GM23338 (cell line): ENCODE data around the gene ZDHHC17. TPM values are rescaled to one million over a fixed set of nuclear protein-coding genes. Genes with fewer than 3 reads are reported as not detected.

ENCODE experiments used
- ATAC-seq: fragments of 200-7000 bp; cut with Tn5 transposase; 3 replicates; pipeline ENCODE4 v1.9.1; 2020
- DNase-seq: peaks from one replicate; pipeline ENCODE4 v3.0.0-alpha.2; 2015; ENCODE audit warnings: low spot score
- H2AFZ ChIP-seq: fragments of 200-600 bp; sonication (generic); 2 replicates; pipeline ENCODE4 v1.8.0; 2016; ENCODE audit warnings: antibody characterized with exemption, mild to moderate bottlenecking, moderate library complexity
- H3F3A ChIP-seq: fragments of 200-600 bp; sonication (generic); replicated peaks from 2 replicates; pipeline ENCODE4 v1.8.0; 2017; ENCODE audit warnings: antibody characterized with exemption, mixed run types, low read depth
- H3K27ac ChIP-seq: fragments of 200-600 bp; sonication (generic); 2 replicates; pipeline ENCODE4 v1.6.1; 2016; ENCODE audit warnings: low read depth
- H3K27me3 ChIP-seq: fragments of 200-600 bp; sonication (generic); 2 replicates; pipeline ENCODE4 v1.8.0; 2016; ENCODE audit warnings: mild to moderate bottlenecking, mixed run types, moderate library complexity; ENCODE audit not compliant: insufficient read depth
- H3K36me3 ChIP-seq: fragments of 200-600 bp; sonication (generic); 2 replicates; pipeline ENCODE4 v1.8.0; 2016; ENCODE audit warnings: mild to moderate bottlenecking; ENCODE audit not compliant: insufficient read depth
- H3K4me1 ChIP-seq: fragments of 200-600 bp; sonication (generic); 2 replicates; pipeline ENCODE4 v1.8.0; 2016; ENCODE audit warnings: mild to moderate bottlenecking, moderate library complexity; ENCODE audit not compliant: insufficient read depth
- H3K4me2 ChIP-seq: fragments of 200-600 bp; sonication (generic); 2 replicates; pipeline ENCODE4 v1.7.1; 2017; ENCODE audit warnings: mixed run types
- H3K4me3 ChIP-seq: fragments of 200-600 bp; sonication (generic); 2 replicates; pipeline ENCODE4 v1.6.1; 2016; ENCODE audit warnings: mixed run types
- H3K79me2 ChIP-seq: fragments of 200-600 bp; sonication (generic); replicated peaks from 2 replicates; pipeline ENCODE4 v1.8.0; 2017; ENCODE audit warnings: mild to moderate bottlenecking; ENCODE audit not compliant: insufficient read depth
- H3K9me2 ChIP-seq: fragments of 200-600 bp; sonication (generic); 2 replicates; pipeline ENCODE4 v1.8.0; 2017; ENCODE audit not compliant: insufficient read depth
- H4K20me1 ChIP-seq: fragments of 200-600 bp; sonication (generic); replicated peaks from 2 replicates; pipeline ENCODE4 v1.8.0; 2017; ENCODE audit warnings: mild to moderate bottlenecking; ENCODE audit not compliant: insufficient read depth
- H3K27ac Mint-ChIP-seq: 2 replicates; pipeline ENCODE4 v1.8.0; 2020; ENCODE audit warnings: inconsistent platforms, mild to moderate bottlenecking, moderate library complexity, mixed read lengths
- H3K27me3 Mint-ChIP-seq: 3 replicates; pipeline ENCODE4 v1.8.0; 2022; ENCODE audit warnings: low read depth, mild to moderate bottlenecking, moderate library complexity, mixed read lengths, inconsistent platforms; ENCODE audit not compliant: insufficient read depth, poor library complexity
- H3K36me3 Mint-ChIP-seq: 3 replicates; pipeline ENCODE4 v1.8.0; 2021; ENCODE audit warnings: low read depth, mild to moderate bottlenecking, inconsistent platforms, moderate library complexity, mixed read lengths
- H3K4me1 Mint-ChIP-seq: 3 replicates; pipeline ENCODE4 v1.8.0; 2020; ENCODE audit warnings: mild to moderate bottlenecking, inconsistent platforms, mixed read lengths
- H3K4me3 Mint-ChIP-seq: 3 replicates; pipeline ENCODE4 v1.8.0; 2021; ENCODE audit warnings: moderate library complexity, mild to moderate bottlenecking, inconsistent platforms, mixed read lengths
- H3K9me3 Mint-ChIP-seq: 3 replicates; pipeline ENCODE4 v1.8.0; 2020; ENCODE audit warnings: moderate library complexity, mild to moderate bottlenecking, inconsistent platforms, mixed read lengths
- CREB1 ChIP-seq: fragments of 250-450 bp; sonication (Bioruptor Pico); IDR thresholded peaks from 2 replicates; pipeline ENCODE4 v1.5.0; 2020; ENCODE audit warnings: low read depth, mild to moderate bottlenecking, moderate library complexity
- CTCF ChIP-seq, 2 experiments: fragments of 200-600 bp in 1 of 2; sonication (generic) in 1 of 2; conservative IDR thresholded peaks; 2 replicates each; pipeline versions ENCODE4 v1.5.1 to v1.6.1; 2016 to 2017; ENCODE audit warnings: antibody characterized with exemption in 2 of 2, low read depth in 2 of 2, mild to moderate bottlenecking in 2 of 2, moderate library complexity in 1 of 2
- ETS1 ChIP-seq: IDR thresholded peaks from 2 replicates; pipeline ENCODE4 v1.6.1; 2016; ENCODE audit warnings: antibody characterized with exemption
- EZH2 ChIP-seq: fragments of 200-600 bp; sonication (generic); IDR thresholded peaks from one replicate; pipeline ENCODE4 v1.8.0; 2017; ENCODE audit warnings: antibody characterized with exemption, mild to moderate bottlenecking, low read depth; ENCODE audit not compliant: unreplicated experiment
- EZH2phosphoT487 ChIP-seq: fragments of 200-600 bp; sonication (generic); IDR thresholded peaks from one replicate; pipeline ENCODE4 v1.8.1; 2018; ENCODE audit warnings: antibody characterized with exemption; ENCODE audit not compliant: unreplicated experiment
- JUNB ChIP-seq: IDR thresholded peaks from one replicate; pipeline ENCODE4 v1.6.1; 2016; ENCODE audit warnings: antibody characterized with exemption; ENCODE audit not compliant: unreplicated experiment
- POLR2AphosphoS5 ChIP-seq: IDR thresholded peaks from 2 replicates; pipeline ENCODE4 v1.6.1; 2016; ENCODE audit warnings: antibody characterized with exemption, low read depth
- STAT1 ChIP-seq: IDR thresholded peaks from one replicate; pipeline ENCODE4 v1.6.1; 2016; ENCODE audit warnings: antibody characterized with exemption; ENCODE audit not compliant: unreplicated experiment
- ZNF114 ChIP-seq: fragments of 250-450 bp; sonication (Bioruptor Pico); IDR thresholded peaks from 2 replicates; pipeline ENCODE4 v1.5.0; 2020; ENCODE audit warnings: mild to moderate bottlenecking, moderate library complexity
- ZNF462 ChIP-seq: fragments of 250-450 bp; sonication (Bioruptor Pico); IDR thresholded peaks from 2 replicates; pipeline ENCODE4 v1.5.0; 2020; ENCODE audit warnings: mild to moderate bottlenecking, moderate library complexity
- polyA plus RNA-seq: library from polyadenylated mRNA; unstranded; fragments of >200 nt; fragmentation: Nextera tagmentation; extraction: Ambion mirVana; gene quantifications from 2 replicates; pipeline ENCODE4 v1.2.1, GENCODE V29; 2016
- total RNA-seq: library from RNA; depleted of rRNA; stranded (reverse); fragments of >200 nt; shearing (Covaris generic); gene quantifications from 2 replicates; pipeline ENCODE4 v1.2.3, GENCODE V29; 2014

Gene ZDHHC17
- total and polyA plus RNA-seq, 2 experiments from 2014 or later = 15.7 to 43.5 TPM

- peaks cover 7% of the 10 kb centered on the region; the same call in 1 of the 2 replicates for H3F3A ChIP-seq
- Mint-ChIP-seq H3K4me1 (peaks cover 33% of the 10 kb centered on the region), H3K36me3 (no peaks in the 10 kb centered on the region), H3K27me3 (peaks cover 11% of the 10 kb centered on the region), H3K4me3 (peak overlapping the region; percentile 96), H3K9me3 (no peaks in the 10 kb centered on the region), H3K27ac (peak overlapping the region; percentile 98)
- H3K4me3 ChIP-seq = peak overlapping the region; percentile 89
- no peaks in the 10 kb centered on the region for H3K9me2 ChIP-seq
- peaks cover 10% of the 10 kb centered on the region; the same call in 1 of the 2 replicates for H3K4me1 ChIP-seq
- peak overlapping the region; percentile 94 for H3K27ac ChIP-seq
- TF ChIP-seq EZH2phosphoT487 (no peak), STAT1 (no peak), CTCF (conservative IDR thresholded peaks at IDR 0.05; ENCODE audit: low read depth in 2 of 2) (no peak), EZH2 (no peak), POLR2AphosphoS5 (no peak), CREB1 (no peak), ETS1 (no peak)
- peak overlapping the region; percentile 95; the same call in 1 of the 2 replicates for H2AFZ ChIP-seq
- H3K4me2 ChIP-seq = peak overlapping the region; percentile 96
- peak; percentile 4 for DNase-seq
- no peaks in the 10 kb centered on the region for H3K36me3 ChIP-seq
- ATAC-seq = no peak
- H4K20me1 ChIP-seq = peaks cover 23% of the 10 kb centered on the region; the same call in 1 of the 2 replicates
- no peaks in the 10 kb centered on the region for H3K27me3 ChIP-seq
- peaks cover 54% of the 10 kb centered on the region for H3K79me2 ChIP-seq
These were observed 941 bp downstream of the ZDHHC17 start for GRCh38 chr12:76764856-76765255.

GRCh38 chr12:76765598-76765997, 1.7 kb downstream of the ZDHHC17 start:
- Histone ChIP-seq H3K27ac (no peak overlapping the region), H4K20me1 (peaks cover 30% of the 10 kb centered on the region; the same call in 1 of the 2 replicates), H3K4me2 (peak overlapping the region; percentile 96), H3K9me2 (no peaks in the 10 kb centered on the region), H2AFZ (no peak overlapping the region), H3K4me1 (peaks cover 10% of the 10 kb centered on the region; the same call in 1 of the 2 replicates), H3K27me3 (no peaks in the 10 kb centered on the region), H3K36me3 (no peaks in the 10 kb centered on the region), H3K4me3 (peak overlapping the region; percentile 89), H3F3A (peaks cover 7% of the 10 kb centered on the region; the same call in 1 of the 2 replicates), H3K79me2 (peaks cover 62% of the 10 kb centered on the region)
- TF ChIP-seq ZNF462 (no peak), ZNF114 (CRISPR knock-in tag) (no peak), ETS1 (no peak), JUNB (no peak)
- Mint-ChIP-seq H3K36me3 (no peaks in the 10 kb centered on the region), H3K27me3 (peaks cover 11% of the 10 kb centered on the region), H3K4me3 (peak overlapping the region; percentile 96), H3K27ac (no peak overlapping the region), H3K4me1 (peaks cover 33% of the 10 kb centered on the region), H3K9me3 (no peaks in the 10 kb centered on the region)
- DNase-seq (no peak), ATAC-seq (no peak)
